Ovary (tissue), 9 donors: ENCODE data around the gene JPH4. TPM values are rescaled to one million over a fixed set of nuclear protein-coding genes. Genes with fewer than 3 reads are reported as not detected.
"Not testable (repeated sequence)": the region's sequence is repeated elsewhere in the genome, so short reads cannot be mapped to it uniquely, and the experiment has no call there.

Experiments
- DNase-seq, 5 donors: peaks; one replicate each; pipeline ENCODE4 v3.0.0-alpha.2; 2019 to 2020
- H3K27ac ChIP-seq, 2 donors: fragments of 200-600 bp; one replicate each; pipeline versions ENCODE4 v1.5.1 to v1.8.0; 2019 to 2022
- H3K27me3 ChIP-seq: fragments of 200-600 bp; one replicate; pipeline ENCODE4 v1.8.0; 2022
- H3K36me3 ChIP-seq: fragments of 200-600 bp; sonication (generic); one replicate; pipeline ENCODE4 v1.5.1; 2019
- H3K4me1 ChIP-seq: one replicate; pipeline ENCODE4 v1.8.1; 2013; ENCODE audit warnings: mild to moderate bottlenecking, moderate library complexity; ENCODE audit not compliant: insufficient read depth
- H3K4me3 ChIP-seq: fragments of 200-600 bp; sonication (generic); one replicate; pipeline ENCODE4 v1.5.1; 2017
- H3K9me3 ChIP-seq, 2 donors: fragments of 200-600 bp in 1 of 2; sonication (generic) in 1 of 2; one replicate each; pipeline versions ENCODE4 v1.5.1 to v1.8.1; 2013 to 2019; ENCODE audit warnings: mild to moderate bottlenecking in 1 of 2, moderate library complexity in 1 of 2
- CTCF ChIP-seq, 3 donors: fragments of 450-650 bp in 2 of 3; fragments of 200-600 bp in 1 of 3; IDR thresholded peaks; one replicate each; pipeline versions ENCODE4 v1.5.1 to v1.8.0; 2016 to 2022; ENCODE audit warnings: antibody characterized with exemption in 3 of 3, mild to moderate bottlenecking in 1 of 3
- EP300 ChIP-seq: sonication (generic); formaldehyde crosslinking; IDR thresholded peaks from one replicate; pipeline ENCODE4 v1.6.1; 2017; ENCODE audit warnings: antibody characterized with exemption
- POLR2A ChIP-seq: fragments of 450-650 bp; IDR thresholded peaks from one replicate; pipeline ENCODE4 v1.6.1; 2017; ENCODE audit warnings: antibody characterized with exemption, mild to moderate bottlenecking, moderate library complexity
- WGBS, 3 donors: extraction: QIAGEN DNeasy Blood & Tissue Kit in 1 of 3; methylation state at CpG; one replicate each; pipeline versions ENCODE4 v1.1.5 to v1.1.7; 2013 to 2017; 5-methylcytosine and 5-hydroxymethylcytosine counted together
- intact Hi-C, 4 donors: fragments of 100-400 bp; cut with DNase I; formaldehyde crosslinking; loops; one replicate each; pipeline versions ENCODE4 v1.11.0 to v1.15.1; 2022 to 2023
- polyA plus RNA-seq, 2 donors: library from polyadenylated mRNA; stranded (reverse); fragments of 200-250 nt in 1 of 2; fragments of 350-450 nt in 1 of 2; fragmentation: Illumina TruSeq in 1 of 2; extraction: RNeasy Lipid Tissue Mini Kit (QIAGEN cat#74804) in 1 of 2; gene quantifications; one replicate each; pipeline ENCODE4 v1.2.3, GENCODE V29; 2013 to 2014
- total RNA-seq, 7 donors: library from RNA; depleted of rRNA in 2 of 7; stranded (reverse); fragments of >200 nt in 2 of 7; fragmentation: NEBNext Ultra II Directional in 3 of 7; extraction: Animal tissue kit (Norgen Biotek cat#: 25700) in 3 of 7; gene quantifications; one replicate each; pipeline versions ENCODE4 v1.1.0 to v1.2.4, GENCODE V29; 2016 to 2023
- donor health status: DM: no; HTN: no; CAD: no; lungs with moderate emphysema.
- donor health status: DM: no; HTN: no; CAD: no.
- donor health status: Bipolar disorder and iron deficiency.
- donor health status: DM: yes; HTN: yes; CAD: no.
- donor health status: DM: no; HTN: no; CAD: no.
- donor health status: DM: yes; HTN: yes; CAD: no.

The JPH4 gene
- total and polyA plus RNA-seq, 9 donors: 7.4 to 43.5 (median 11.5) TPM

- TF ChIP-seq EP300: no peak
- peak; percentile 42 to 83 (median 71) for TF ChIP-seq CTCF (IDR thresholded peaks at IDR 0.05)
- no peak for TF ChIP-seq POLR2A
- Histone ChIP-seq H3K9me3 (no peaks in the 10 kb centered on the region), H3K36me3 (no peaks in the 10 kb centered on the region), H3K27me3 (no peaks in the 10 kb centered on the region), H3K4me1 (no peaks in the 10 kb centered on the region), H3K4me3 (no peak overlapping the region), H3K27ac (no peak overlapping the region)
- WGBS, 3 donors: 15 to 20% (median 17%) methylated on average over 5 of the region's 5 CpGs
- intact Hi-C loops: loop anchor here in 1 of 4 donors (5.0 kb wide), 1 partner anchor 363 kb away; the partner anchor contains the start of gene DHRS4
- peak; percentile 89 to 94 (median 93) for DNase-seq
Measured at GRCh38 chr14:23588884-23589598, 10.5 kb upstream of the JPH4 start.

GRCh38 chr14:23584527-23585203 is 6.1 kb upstream of the JPH4 start:
- not testable (repeated sequence) for H3K4me3 ChIP-seq, H3K36me3 ChIP-seq, H3K27ac ChIP-seq, H3K4me1 ChIP-seq, DNase-seq, H3K27me3 ChIP-seq, H3K9me3 ChIP-seq
- 87 to 90% (median 90%) methylated on average over 24 to 25 of the region's 26 CpGs for WGBS, 3 donors
- intact Hi-C loops: loop anchor here in 1 of 4 donors (5.0 kb wide), 1 partner anchor 368 kb away; the partner anchor contains the start of gene DHRS4

GRCh38 chr14:23583761-23584526 is 5.4 kb upstream of the JPH4 start:
- 76 to 81% (median 78%) methylated on average over 25 of the region's 25 CpGs for WGBS, 3 donors

GRCh38 chr14:23582906-23583760 is 4.5 kb upstream of the JPH4 start:
- intact Hi-C loops: no loop called here
- no peaks in the 10 kb centered on the region for H3K27me3 ChIP-seq

More at GRCh38 chr14:23583761-23584526, 5.4 kb upstream of the JPH4 start:
- H3K27me3 ChIP-seq, H3K27ac ChIP-seq, H3K4me1 ChIP-seq, DNase-seq, intact Hi-C loops, H3K9me3 ChIP-seq, H3K4me3 ChIP-seq, H3K36me3 ChIP-seq: not testable (repeated sequence)

More at GRCh38 chr14:23582906-23583760, 4.5 kb upstream of the JPH4 start:
- Histone ChIP-seq H3K9me3 (no peaks in the 10 kb centered on the region), H3K4me3 (no peak overlapping the region), H3K27ac (no peak overlapping the region), H3K4me1 (no peaks in the 10 kb centered on the region), H3K36me3 (no peaks in the 10 kb centered on the region)
- TF ChIP-seq CTCF (IDR thresholded peaks at IDR 0.05) (no peak), EP300 (no peak), POLR2A (no peak)
- WGBS, 3 donors: 79 to 87% (median 86%) methylated on average over 3 of the region's 3 CpGs
- no peak for DNase-seq
